HL-60 (cell line): ENCODE data around the gene SLC27A5.

Experiments
- DNase-seq, 2 experiments: peaks; one replicate each; pipeline ENCODE4 v3.0.0-alpha.2; 2010 to 2020; ENCODE audit warnings: low read depth in 1 of 2, low spot score in 1 of 2
- H3K27ac ChIP-seq: fragments of 250-450 bp; sonication (Bioruptor Pico); replicated peaks from 2 replicates; pipeline ENCODE4 v1.5.1; 2020; ENCODE audit warnings: mild to moderate bottlenecking, moderate library complexity
- H3K27me3 ChIP-seq: fragments of 250-450 bp; sonication (Bioruptor Pico); 2 replicates; pipeline ENCODE4 v1.5.1; 2021; ENCODE audit warnings: mild to moderate bottlenecking, moderate library complexity; ENCODE audit not compliant: insufficient read depth, poor library complexity, severe bottlenecking
- H3K4me3 ChIP-seq: replicated peaks from 2 replicates; pipeline ENCODE4 v1.5.1; 2011; ENCODE audit warnings: mild to moderate bottlenecking, control low read depth, low read length; ENCODE audit not compliant: insufficient read depth
- GABPA ChIP-seq: IDR thresholded peaks from 2 replicates; pipeline ENCODE4 v1.6.1; 2012; ENCODE audit warnings: low read depth
- POLR2AphosphoS5 ChIP-seq: IDR thresholded peaks from 2 replicates; pipeline ENCODE4 v1.6.1; 2012; ENCODE audit warnings: low read depth
- SPI1 ChIP-seq: IDR thresholded peaks from 2 replicates; pipeline ENCODE4 v1.6.1; 2012; ENCODE audit warnings: low read depth, mild to moderate bottlenecking, borderline replicate concordance
- TF ChIP-seq, protein P1 (sequence below): IDR thresholded peaks from one replicate; pipeline ENCODE4 v1.5.1; 2011; ENCODE audit warnings: low read length, control low read depth, inconsistent platforms; ENCODE audit not compliant: insufficient read depth
- TF ChIP-seq, protein P2 (sequence below): IDR thresholded peaks from 2 replicates; pipeline ENCODE4 v1.6.1; 2012; ENCODE audit warnings: low read depth; ENCODE audit not compliant: insufficient replicate concordance

Gene SLC27A5

DNA sequence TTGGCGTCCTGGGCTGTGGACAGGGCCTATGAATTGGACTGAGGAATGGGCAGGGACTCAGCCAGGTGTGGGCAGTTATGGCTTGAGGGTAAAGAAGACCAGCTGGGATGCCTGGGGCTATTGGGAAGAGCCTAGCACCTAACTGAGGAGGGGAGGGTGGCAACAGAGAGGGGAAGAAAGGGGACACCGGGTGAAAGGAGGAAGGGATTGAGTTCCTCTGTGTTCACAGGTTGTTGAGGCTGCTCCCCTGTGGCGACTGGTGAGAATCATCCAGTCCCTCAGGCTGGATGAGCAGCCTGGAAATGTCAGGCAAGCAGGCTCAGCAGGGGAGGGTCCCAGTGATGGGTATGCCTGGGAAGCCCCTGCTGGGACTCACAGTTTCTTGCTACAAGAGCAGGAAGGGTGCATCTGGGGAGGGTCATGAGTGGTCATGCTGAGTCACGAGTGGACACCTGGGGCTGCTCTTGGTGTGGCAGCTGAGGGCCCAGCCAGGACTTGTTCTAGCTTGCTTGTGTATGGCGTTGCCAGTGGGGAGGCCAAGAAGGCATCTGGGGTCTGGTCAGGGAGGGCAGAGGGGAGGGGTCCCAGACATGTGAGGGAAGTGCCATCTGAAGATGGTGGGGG lies 43.5 kb downstream of the SLC27A5 start:
- peak in 1 of 2 experiments; percentile 30 for DNase-seq
- H3K27ac ChIP-seq, result no peak overlapping the region
- peak overlapping the region; percentile 8; the same call in 1 of the 2 replicates for H3K4me3 ChIP-seq
- TF ChIP-seq, protein P1, sequence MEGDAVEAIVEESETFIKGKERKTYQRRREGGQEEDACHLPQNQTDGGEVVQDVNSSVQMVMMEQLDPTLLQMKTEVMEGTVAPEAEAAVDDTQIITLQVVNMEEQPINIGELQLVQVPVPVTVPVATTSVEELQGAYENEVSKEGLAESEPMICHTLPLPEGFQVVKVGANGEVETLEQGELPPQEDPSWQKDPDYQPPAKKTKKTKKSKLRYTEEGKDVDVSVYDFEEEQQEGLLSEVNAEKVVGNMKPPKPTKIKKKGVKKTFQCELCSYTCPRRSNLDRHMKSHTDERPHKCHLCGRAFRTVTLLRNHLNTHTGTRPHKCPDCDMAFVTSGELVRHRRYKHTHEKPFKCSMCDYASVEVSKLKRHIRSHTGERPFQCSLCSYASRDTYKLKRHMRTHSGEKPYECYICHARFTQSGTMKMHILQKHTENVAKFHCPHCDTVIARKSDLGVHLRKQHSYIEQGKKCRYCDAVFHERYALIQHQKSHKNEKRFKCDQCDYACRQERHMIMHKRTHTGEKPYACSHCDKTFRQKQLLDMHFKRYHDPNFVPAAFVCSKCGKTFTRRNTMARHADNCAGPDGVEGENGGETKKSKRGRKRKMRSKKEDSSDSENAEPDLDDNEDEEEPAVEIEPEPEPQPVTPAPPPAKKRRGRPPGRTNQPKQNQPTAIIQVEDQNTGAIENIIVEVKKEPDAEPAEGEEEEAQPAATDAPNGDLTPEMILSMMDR, result no peak
- no peak for TF ChIP-seq SPI1
- TF ChIP-seq POLR2AphosphoS5, result no peak
- TF ChIP-seq, protein P2, sequence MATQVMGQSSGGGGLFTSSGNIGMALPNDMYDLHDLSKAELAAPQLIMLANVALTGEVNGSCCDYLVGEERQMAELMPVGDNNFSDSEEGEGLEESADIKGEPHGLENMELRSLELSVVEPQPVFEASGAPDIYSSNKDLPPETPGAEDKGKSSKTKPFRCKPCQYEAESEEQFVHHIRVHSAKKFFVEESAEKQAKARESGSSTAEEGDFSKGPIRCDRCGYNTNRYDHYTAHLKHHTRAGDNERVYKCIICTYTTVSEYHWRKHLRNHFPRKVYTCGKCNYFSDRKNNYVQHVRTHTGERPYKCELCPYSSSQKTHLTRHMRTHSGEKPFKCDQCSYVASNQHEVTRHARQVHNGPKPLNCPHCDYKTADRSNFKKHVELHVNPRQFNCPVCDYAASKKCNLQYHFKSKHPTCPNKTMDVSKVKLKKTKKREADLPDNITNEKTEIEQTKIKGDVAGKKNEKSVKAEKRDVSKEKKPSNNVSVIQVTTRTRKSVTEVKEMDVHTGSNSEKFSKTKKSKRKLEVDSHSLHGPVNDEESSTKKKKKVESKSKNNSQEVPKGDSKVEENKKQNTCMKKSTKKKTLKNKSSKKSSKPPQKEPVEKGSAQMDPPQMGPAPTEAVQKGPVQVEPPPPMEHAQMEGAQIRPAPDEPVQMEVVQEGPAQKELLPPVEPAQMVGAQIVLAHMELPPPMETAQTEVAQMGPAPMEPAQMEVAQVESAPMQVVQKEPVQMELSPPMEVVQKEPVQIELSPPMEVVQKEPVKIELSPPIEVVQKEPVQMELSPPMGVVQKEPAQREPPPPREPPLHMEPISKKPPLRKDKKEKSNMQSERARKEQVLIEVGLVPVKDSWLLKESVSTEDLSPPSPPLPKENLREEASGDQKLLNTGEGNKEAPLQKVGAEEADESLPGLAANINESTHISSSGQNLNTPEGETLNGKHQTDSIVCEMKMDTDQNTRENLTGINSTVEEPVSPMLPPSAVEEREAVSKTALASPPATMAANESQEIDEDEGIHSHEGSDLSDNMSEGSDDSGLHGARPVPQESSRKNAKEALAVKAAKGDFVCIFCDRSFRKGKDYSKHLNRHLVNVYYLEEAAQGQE, result no peak
- TF ChIP-seq GABPA, result no peak
- H3K27me3 ChIP-seq, result no peaks in the 10 kb centered on the region

DNA sequence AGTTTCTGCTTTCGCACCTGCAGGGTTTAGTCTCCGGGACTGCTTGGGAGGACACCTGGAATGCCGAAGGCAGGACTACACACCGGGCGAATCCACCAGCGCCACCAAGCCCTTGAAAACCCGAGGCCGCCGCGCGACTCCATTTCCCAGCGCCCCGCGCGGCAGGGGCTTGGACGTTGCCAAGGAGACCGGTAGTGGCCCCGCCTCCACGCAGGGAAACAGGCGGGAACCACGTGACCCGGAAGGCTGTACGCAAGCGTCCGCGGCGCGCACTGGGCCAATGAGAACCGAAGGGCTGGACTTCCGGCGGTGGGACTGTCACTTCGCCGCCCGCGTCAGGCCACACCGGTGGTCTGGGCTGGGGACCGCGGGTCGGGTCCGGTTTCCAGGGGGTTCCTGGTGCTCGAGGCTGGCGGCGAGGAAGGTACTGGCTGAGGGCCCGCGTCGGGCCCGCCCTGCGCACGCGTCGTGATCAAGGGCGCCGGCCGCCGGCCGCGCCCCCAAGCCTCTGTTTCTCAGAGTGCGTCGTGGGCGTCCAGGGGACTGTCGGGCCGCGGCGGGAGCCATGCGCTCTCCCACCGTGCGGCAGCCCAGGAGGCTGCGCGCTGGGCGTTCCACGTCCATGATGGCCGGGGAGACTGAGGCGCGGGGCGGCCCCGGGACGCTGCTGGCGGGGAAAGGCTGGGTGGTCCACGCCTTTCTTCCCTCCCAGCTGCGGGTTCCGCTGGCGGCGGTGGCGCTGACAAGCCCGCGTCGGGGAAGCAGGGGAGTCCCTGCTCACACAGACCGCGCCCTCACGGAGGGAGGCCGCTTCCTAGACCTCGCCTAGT lies 44.8 kb downstream of the SLC27A5 start, which contains the start of gene ZNF324:
Gene ZNF324, plus strand, starts transcription at position 321 of the 830 bp plus-strand sequence. CDS start 2,106 bp downstream, outside the sequence.
- peak; percentile 94 to 97 for DNase-seq
- Histone ChIP-seq H3K27me3 (no peaks in the 10 kb centered on the region), H3K4me3 (peak within 1 kb of the TSS; percentile 99), H3K27ac (peak within 1 kb of the TSS; percentile 57)
- no peak for TF ChIP-seq SPI1
- TF ChIP-seq POLR2AphosphoS5, result peak; percentile 15; the same call in 1 of the 2 replicates
- TF ChIP-seq GABPA, result peak; percentile 67

DNA sequence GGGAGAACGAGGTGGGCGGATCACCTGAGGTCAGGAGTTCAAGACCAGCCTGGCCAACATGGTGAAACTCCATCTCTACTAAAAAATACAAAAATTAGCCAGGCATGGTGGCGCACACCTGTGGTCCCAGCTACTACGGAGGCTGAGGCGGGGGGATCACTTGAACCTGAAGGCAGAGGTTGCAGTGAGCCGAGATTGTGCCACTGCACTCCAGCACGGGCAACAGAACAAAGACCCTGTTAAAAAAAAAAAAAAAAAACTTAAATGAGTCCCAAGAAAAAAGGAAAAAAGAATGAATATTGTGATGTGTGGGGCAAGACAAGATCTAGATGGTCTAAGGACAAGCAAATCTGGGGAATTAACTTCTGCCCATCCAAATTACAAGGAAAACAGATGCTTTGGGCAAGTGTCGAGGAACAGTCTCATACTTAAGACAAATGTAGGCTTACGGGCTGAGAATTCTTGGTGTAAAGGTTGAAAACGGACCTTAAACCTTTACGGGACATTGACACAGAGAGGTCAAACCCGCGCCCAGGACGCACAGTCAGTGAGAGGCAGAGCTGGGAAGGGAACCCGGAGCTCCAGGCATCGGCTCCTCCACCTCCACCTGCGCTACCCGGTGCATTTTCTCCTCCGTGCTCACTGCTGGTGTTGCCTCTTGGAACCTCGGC lies 45.6 kb downstream of the SLC27A5 start:
- H3K27ac ChIP-seq, result no peak overlapping the region
- DNase-seq, result no peak
- H3K4me3 ChIP-seq, result peak overlapping the region; percentile 99
- H3K27me3 ChIP-seq, result no peaks in the 10 kb centered on the region
- TF ChIP-seq GABPA (no peak), POLR2AphosphoS5 (no peak), SPI1 (no peak)
- TF ChIP-seq, protein P1, result no peak
- TF ChIP-seq, protein P2, result no peak

DNA sequence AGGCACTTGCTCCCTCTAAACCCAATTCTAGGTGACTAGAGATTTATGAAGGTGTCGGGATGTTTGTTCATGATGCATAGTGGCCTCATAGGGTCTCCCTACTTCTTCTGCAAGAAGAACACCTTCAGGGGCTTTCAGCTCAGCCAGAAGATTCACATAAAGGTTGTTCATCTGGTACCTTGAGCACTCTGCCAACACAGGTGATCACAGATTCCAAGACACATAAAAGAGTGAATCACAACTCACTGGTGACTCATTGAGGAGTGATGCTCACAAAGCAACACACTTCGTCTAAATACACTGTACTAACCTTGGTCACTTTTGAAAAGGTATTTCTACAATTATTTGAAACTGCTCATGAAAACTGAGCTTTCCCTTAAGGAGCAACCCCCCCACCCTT lies 51.8 kb downstream of the SLC27A5 start:
- TF ChIP-seq GABPA, result no peak
- TF ChIP-seq, protein P1, result no peak
- TF ChIP-seq, protein P2, result no peak
- H3K27ac ChIP-seq, result no peak overlapping the region
- DNase-seq, result no peak
- H3K4me3 ChIP-seq, result no peak overlapping the region
- no peaks in the 10 kb centered on the region for H3K27me3 ChIP-seq
